KMS-11 (cell line): ENCODE measurements around the gene NR3C1.

Experiments used
- H2AFZ ChIP-seq: fragments of 200-600 bp; sonication (generic); 2 replicates; pipeline ENCODE4 v1.6.1; 2016; ENCODE audit warnings: antibody characterized with exemption, mixed run types, low read depth
- H3K27ac ChIP-seq: fragments of 200-600 bp; sonication (generic); 2 replicates; pipeline ENCODE4 v1.6.1; 2016; ENCODE audit warnings: mild to moderate bottlenecking, mixed run types
- H3K27me3 ChIP-seq: fragments of 200-600 bp; sonication (generic); 2 replicates; pipeline ENCODE4 v1.6.1; 2017; ENCODE audit warnings: mild to moderate bottlenecking, low read depth, mixed run types, moderate library complexity; ENCODE audit not compliant: insufficient read depth
- H3K36me3 ChIP-seq: fragments of 200-600 bp; sonication (generic); 2 replicates; pipeline ENCODE4 v1.6.1; 2017; ENCODE audit warnings: mild to moderate bottlenecking, mixed run types; ENCODE audit not compliant: insufficient read depth
- H3K4me1 ChIP-seq: fragments of 200-600 bp; sonication (generic); 2 replicates; pipeline ENCODE4 v1.6.1; 2016; ENCODE audit warnings: mild to moderate bottlenecking, low read depth, mixed run types; ENCODE audit not compliant: poor library complexity, severe bottlenecking
- H3K4me2 ChIP-seq: fragments of 200-600 bp; sonication (generic); 2 replicates; pipeline ENCODE4 v1.7.0; 2016; ENCODE audit warnings: mild to moderate bottlenecking, mixed run types
- H3K4me3 ChIP-seq: fragments of 200-600 bp; sonication (generic); IDR thresholded peaks from 2 replicates; pipeline ENCODE4 v1.6.1; 2017; ENCODE audit warnings: low read depth, low read length, mixed read lengths; ENCODE audit not compliant: insufficient read depth
- H3K79me2 ChIP-seq: fragments of 200-600 bp; sonication (generic); 2 replicates; pipeline ENCODE4 v1.6.1; 2016; ENCODE audit warnings: low read depth, mixed run types; ENCODE audit not compliant: insufficient read depth
- H3K9ac ChIP-seq: fragments of 200-600 bp; sonication (generic); 2 replicates; pipeline ENCODE4 v1.6.1; 2016; ENCODE audit warnings: mild to moderate bottlenecking, mixed run types
- H4K20me1 ChIP-seq: fragments of 200-600 bp; sonication (generic); 2 replicates; pipeline ENCODE4 v1.6.1; 2016; ENCODE audit warnings: mild to moderate bottlenecking, mixed run types; ENCODE audit not compliant: insufficient read depth
- CTCF ChIP-seq: fragments of 200-600 bp; sonication (generic); conservative IDR thresholded peaks from 2 replicates; pipeline ENCODE4 v1.6.1; 2017; ENCODE audit warnings: low read depth, mild to moderate bottlenecking, antibody characterized with exemption, low read length, moderate library complexity, mixed read lengths

The NR3C1 gene

GRCh38 chr5:143251946-143252345, 151.5 kb downstream of the NR3C1 start:
- no peak overlapping the region for H3K27ac ChIP-seq
- no peak overlapping the region for H3K9ac ChIP-seq
- no peaks in the 10 kb centered on the region for H4K20me1 ChIP-seq
- no peak overlapping the region for H3K4me3 ChIP-seq
- no peaks in the 10 kb centered on the region for H3K27me3 ChIP-seq
- no peak for TF ChIP-seq CTCF
- peaks cover 11% of the 10 kb centered on the region for H3K4me1 ChIP-seq
- H3K79me2 ChIP-seq, result no peaks in the 10 kb centered on the region
- no peak overlapping the region for H2AFZ ChIP-seq
- H3K4me2 ChIP-seq, result no peak overlapping the region
- no peaks in the 10 kb centered on the region for H3K36me3 ChIP-seq

- H3K9ac ChIP-seq, result no peak overlapping the region
- H3K4me3 ChIP-seq, result no peak overlapping the region
- no peak for TF ChIP-seq CTCF
- H4K20me1 ChIP-seq, result no peaks in the 10 kb centered on the region
- no peaks in the 10 kb centered on the region for H3K36me3 ChIP-seq
- no peak overlapping the region for H3K4me2 ChIP-seq
- H3K27me3 ChIP-seq, result no peaks in the 10 kb centered on the region
- no peak overlapping the region for H3K27ac ChIP-seq
- peaks cover 11% of the 10 kb centered on the region for H3K4me1 ChIP-seq
- H2AFZ ChIP-seq, result no peak overlapping the region
- H3K79me2 ChIP-seq, result no peaks in the 10 kb centered on the region
Observed at GRCh38 chr5:143251190-143251589, 152.3 kb downstream of the NR3C1 start.

GRCh38 chr5:143249851-143250250, 153.6 kb downstream of the NR3C1 start:
- Histone ChIP-seq H3K4me2 (no peak overlapping the region), H2AFZ (no peak overlapping the region), H3K9ac (no peak overlapping the region), H3K79me2 (no peaks in the 10 kb centered on the region), H3K27ac (no peak overlapping the region), H3K27me3 (no peaks in the 10 kb centered on the region), H3K36me3 (no peaks in the 10 kb centered on the region), H3K4me3 (no peak overlapping the region), H3K4me1 (peaks cover 11% of the 10 kb centered on the region), H4K20me1 (no peaks in the 10 kb centered on the region)
- TF ChIP-seq CTCF, result no peak

GRCh38 chr5:143248822-143249579, 154.5 kb downstream of the NR3C1 start:
- H3K27me3 ChIP-seq, result no peaks in the 10 kb centered on the region
- peaks cover 11% of the 10 kb centered on the region for H3K4me1 ChIP-seq
- no peak overlapping the region for H3K9ac ChIP-seq
- H2AFZ ChIP-seq, result no peak overlapping the region
- H3K4me3 ChIP-seq, result no peak overlapping the region
- no peaks in the 10 kb centered on the region for H4K20me1 ChIP-seq
- no peak overlapping the region for H3K4me2 ChIP-seq
- H3K79me2 ChIP-seq, result no peaks in the 10 kb centered on the region
- no peak overlapping the region for H3K27ac ChIP-seq
- no peaks in the 10 kb centered on the region for H3K36me3 ChIP-seq
- no peak for TF ChIP-seq CTCF
